Measurements from ENCODE around the gene FPR1.

FPR1 gene

GRCh38 chr19:51701468-51702100 is 50.1 kb downstream of the FPR1 start:
- no peak overlapping the region for H3K4me3 ChIP-seq (ENCODE audit: low read length)
- no peak for TF ChIP-seq CTCF (conservative IDR thresholded peaks at IDR 0.05; ENCODE audit: low read length)
- no peak for DNase-seq (ENCODE audit: low read depth)

GRCh38 chr19:51699170-51699569 is 52.5 kb downstream of the FPR1 start:
- no peak for DNase-seq (ENCODE audit: low read depth)
- no peak for TF ChIP-seq CTCF (conservative IDR thresholded peaks at IDR 0.05; ENCODE audit: low read length)
- no peak overlapping the region for H3K4me3 ChIP-seq (ENCODE audit: low read length)

GRCh38 chr19:51698296-51698695 is 53.4 kb downstream of the FPR1 start:
- TF ChIP-seq CTCF (conservative IDR thresholded peaks at IDR 0.05; ENCODE audit: low read length), result no peak
- no peak overlapping the region for H3K4me3 ChIP-seq (ENCODE audit: low read length)
- peak; percentile 26 for DNase-seq (ENCODE audit: low read depth)

GRCh38 chr19:51697169-51697776 is 54.4 kb downstream of the FPR1 start:
- no peak for DNase-seq (ENCODE audit: low read depth)
- H3K4me3 ChIP-seq (ENCODE audit: low read length), result no peak overlapping the region
- TF ChIP-seq CTCF (conservative IDR thresholded peaks at IDR 0.05; ENCODE audit: low read length), result no peak

GRCh38 chr19:51696606-51697005 is 55.1 kb downstream of the FPR1 start:
- no peak for DNase-seq (ENCODE audit: low read depth)
- TF ChIP-seq CTCF (conservative IDR thresholded peaks at IDR 0.05; ENCODE audit: low read length), result no peak
- H3K4me3 ChIP-seq (ENCODE audit: low read length), result no peak overlapping the region
